Panc1 (cell line): ENCODE measurements around the gene CDKN2B-AS1. TPM values are rescaled to one million over a fixed set of nuclear protein-coding genes. Genes with fewer than 3 reads are reported as not detected.

Experiments used
- ATAC-seq: fragments of 200-7000 bp; cut with Tn5 transposase; 2 replicates; pipeline ENCODE4 v1.9.1; 2020; ENCODE audit warnings: mild to moderate bottlenecking, moderate library complexity
- BruUV-seq: library from RNA; stranded (reverse); fragments of 400-500 nt; replicated peaks from 2 replicates; lab custom pipeline; 2021; lab: Mats Ljungman, UMichigan
- CTCF ChIA-PET: fragments of 300-600 bp; sonication (Branson Sonifier 250); formaldehyde crosslinking; loops from one replicate; lab custom pipeline; 2022; ENCODE audit warnings: antibody characterized with exemption; lab: Charles Lee
- POLR2A ChIA-PET: fragments of 300-600 bp; sonication (Branson Sonifier 250); formaldehyde crosslinking; loops from one replicate; lab custom pipeline; 2022; ENCODE audit warnings: antibody characterized with exemption; lab: Charles Lee
- DNase-seq: peaks from one replicate; pipeline ENCODE4 v3.0.0-alpha.2; 2010; ENCODE audit warnings: low read depth, low spot score
- H3K27ac ChIP-seq: 2 replicates; pipeline ENCODE4 v1.5.1; 2011; ENCODE audit warnings: mild to moderate bottlenecking, low read length, inconsistent platforms
- H3K27me3 ChIP-seq: fragments of 200-500 bp; sonication (Bioruptor generic); 2 replicates; pipeline ENCODE4 v1.6.0; 2014; ENCODE audit warnings: low read length, inconsistent platforms; ENCODE audit not compliant: control insufficient read depth, insufficient read depth
- H3K36me3 ChIP-seq: fragments of 200-500 bp; sonication (Bioruptor generic); 2 replicates; pipeline ENCODE4 v1.5.1; 2014; ENCODE audit warnings: inconsistent platforms, mild to moderate bottlenecking, low read length, moderate library complexity; ENCODE audit not compliant: control insufficient read depth, insufficient read depth
- H3K4me1 ChIP-seq: 2 replicates; pipeline ENCODE4 v1.5.1; 2011; ENCODE audit warnings: inconsistent platforms, mild to moderate bottlenecking, low read length, moderate library complexity; ENCODE audit not compliant: control insufficient read depth, insufficient read depth
- H3K4me3 ChIP-seq, 2 experiments: 2 replicates each; pipeline ENCODE4 v1.5.1; 2011 to 2012; ENCODE audit warnings: low read depth in 2 of 2, low read length in 2 of 2, mild to moderate bottlenecking in 2 of 2, inconsistent platforms in 1 of 2, moderate library complexity in 1 of 2
- H3K9me3 ChIP-seq: fragments of 200-500 bp; sonication (Bioruptor generic); 2 replicates; pipeline ENCODE4 v1.5.1; 2014; ENCODE audit warnings: low read depth, mild to moderate bottlenecking, inconsistent platforms, low read length, moderate library complexity; ENCODE audit not compliant: control insufficient read depth, insufficient read depth
- POLR2AphosphoS5 ChIP-seq: IDR thresholded peaks from 2 replicates; pipeline ENCODE4 v1.6.1; 2012; ENCODE audit warnings: mild to moderate bottlenecking, low read depth, low read length, moderate library complexity
- SIN3A ChIP-seq: IDR thresholded peaks from 2 replicates; pipeline ENCODE4 v1.6.1; 2012; ENCODE audit warnings: low read depth, mild to moderate bottlenecking, low read length, moderate library complexity, borderline replicate concordance; ENCODE audit not compliant: insufficient read depth
- TCF7L2 ChIP-seq: IDR thresholded peaks from 2 replicates; pipeline ENCODE4 v1.6.1; 2011; ENCODE audit warnings: mild to moderate bottlenecking, low read depth, low read length, inconsistent platforms
- in situ Hi-C: cut with HindIII; loops from 2 replicates; pipeline ENCODE4 v1.10.0; 2016; ENCODE audit warnings: low sequenced_read_pairs, low pct_unique_long_range_greater_than_20kb
- intact Hi-C: fragments of 100-400 bp; cut with micrococcal nuclease; formaldehyde crosslinking; loops from one replicate; pipeline ENCODE4 v1.10.0; 2022; ENCODE audit not compliant: unreplicated experiment
- total RNA-seq: library from RNA; stranded (reverse); gene quantifications from one replicate; pipeline ENCODE4 v1.2.1, GENCODE V29; 2021; ENCODE audit not compliant: unreplicated experiment
- TF ChIP-seq, protein P1 (sequence below): fragments of 450-650 bp; IDR thresholded peaks from 2 replicates; pipeline ENCODE4 v1.5.1; 2017; ENCODE audit warnings: mild to moderate bottlenecking
- TF ChIP-seq, protein P2 (sequence below), 2 experiments: IDR thresholded peaks; 2 replicates each; pipeline ENCODE4 v1.6.1; 2011 to 2012; ENCODE audit warnings: low read depth in 2 of 2, control low read depth in 1 of 2, low read length in 1 of 2, mild to moderate bottlenecking in 1 of 2, moderate library complexity in 1 of 2; ENCODE audit not compliant: insufficient read depth in 1 of 2

Gene CDKN2B-AS1
- total RNA-seq, 1 experiment from 2014 or later: not detected

DNA sequence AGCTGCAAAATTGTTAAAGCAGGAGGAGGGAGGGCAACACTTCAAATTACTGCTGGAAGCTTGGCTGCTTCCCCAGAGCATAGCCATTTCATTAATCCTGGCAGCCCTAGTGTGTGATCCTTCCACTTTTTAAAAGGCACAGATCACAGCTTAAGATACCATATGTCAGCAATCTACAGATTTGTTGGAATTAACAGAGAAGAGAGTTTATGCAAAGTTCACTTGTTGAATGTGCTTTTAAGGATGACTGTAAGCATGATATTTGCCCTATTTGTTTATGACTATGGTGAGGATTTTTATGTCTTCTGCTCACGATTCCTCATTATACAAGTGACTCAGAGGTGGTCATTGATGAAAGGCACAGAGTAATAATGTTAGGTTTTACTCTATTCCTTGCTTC is 170.6 kb downstream of the CDKN2B-AS1 start:
- H3K27ac ChIP-seq: no peak overlapping the region
- H3K9me3 ChIP-seq: no peaks in the 10 kb centered on the region
- no peaks in the 10 kb centered on the region for H3K4me1 ChIP-seq
- no peak overlapping the region for H3K4me3 ChIP-seq
- CTCF ChIA-PET: no interaction called here
- intact Hi-C loops: no loop called here
- in situ Hi-C loops: no loop called here
- BruUV-seq: no TSS peak
- H3K36me3 ChIP-seq: no peaks in the 10 kb centered on the region
- TF ChIP-seq POLR2AphosphoS5 (no peak), SIN3A (no peak), TCF7L2 (no peak)
- TF ChIP-seq, protein P1, sequence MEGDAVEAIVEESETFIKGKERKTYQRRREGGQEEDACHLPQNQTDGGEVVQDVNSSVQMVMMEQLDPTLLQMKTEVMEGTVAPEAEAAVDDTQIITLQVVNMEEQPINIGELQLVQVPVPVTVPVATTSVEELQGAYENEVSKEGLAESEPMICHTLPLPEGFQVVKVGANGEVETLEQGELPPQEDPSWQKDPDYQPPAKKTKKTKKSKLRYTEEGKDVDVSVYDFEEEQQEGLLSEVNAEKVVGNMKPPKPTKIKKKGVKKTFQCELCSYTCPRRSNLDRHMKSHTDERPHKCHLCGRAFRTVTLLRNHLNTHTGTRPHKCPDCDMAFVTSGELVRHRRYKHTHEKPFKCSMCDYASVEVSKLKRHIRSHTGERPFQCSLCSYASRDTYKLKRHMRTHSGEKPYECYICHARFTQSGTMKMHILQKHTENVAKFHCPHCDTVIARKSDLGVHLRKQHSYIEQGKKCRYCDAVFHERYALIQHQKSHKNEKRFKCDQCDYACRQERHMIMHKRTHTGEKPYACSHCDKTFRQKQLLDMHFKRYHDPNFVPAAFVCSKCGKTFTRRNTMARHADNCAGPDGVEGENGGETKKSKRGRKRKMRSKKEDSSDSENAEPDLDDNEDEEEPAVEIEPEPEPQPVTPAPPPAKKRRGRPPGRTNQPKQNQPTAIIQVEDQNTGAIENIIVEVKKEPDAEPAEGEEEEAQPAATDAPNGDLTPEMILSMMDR: no peak
- TF ChIP-seq, protein P2, sequence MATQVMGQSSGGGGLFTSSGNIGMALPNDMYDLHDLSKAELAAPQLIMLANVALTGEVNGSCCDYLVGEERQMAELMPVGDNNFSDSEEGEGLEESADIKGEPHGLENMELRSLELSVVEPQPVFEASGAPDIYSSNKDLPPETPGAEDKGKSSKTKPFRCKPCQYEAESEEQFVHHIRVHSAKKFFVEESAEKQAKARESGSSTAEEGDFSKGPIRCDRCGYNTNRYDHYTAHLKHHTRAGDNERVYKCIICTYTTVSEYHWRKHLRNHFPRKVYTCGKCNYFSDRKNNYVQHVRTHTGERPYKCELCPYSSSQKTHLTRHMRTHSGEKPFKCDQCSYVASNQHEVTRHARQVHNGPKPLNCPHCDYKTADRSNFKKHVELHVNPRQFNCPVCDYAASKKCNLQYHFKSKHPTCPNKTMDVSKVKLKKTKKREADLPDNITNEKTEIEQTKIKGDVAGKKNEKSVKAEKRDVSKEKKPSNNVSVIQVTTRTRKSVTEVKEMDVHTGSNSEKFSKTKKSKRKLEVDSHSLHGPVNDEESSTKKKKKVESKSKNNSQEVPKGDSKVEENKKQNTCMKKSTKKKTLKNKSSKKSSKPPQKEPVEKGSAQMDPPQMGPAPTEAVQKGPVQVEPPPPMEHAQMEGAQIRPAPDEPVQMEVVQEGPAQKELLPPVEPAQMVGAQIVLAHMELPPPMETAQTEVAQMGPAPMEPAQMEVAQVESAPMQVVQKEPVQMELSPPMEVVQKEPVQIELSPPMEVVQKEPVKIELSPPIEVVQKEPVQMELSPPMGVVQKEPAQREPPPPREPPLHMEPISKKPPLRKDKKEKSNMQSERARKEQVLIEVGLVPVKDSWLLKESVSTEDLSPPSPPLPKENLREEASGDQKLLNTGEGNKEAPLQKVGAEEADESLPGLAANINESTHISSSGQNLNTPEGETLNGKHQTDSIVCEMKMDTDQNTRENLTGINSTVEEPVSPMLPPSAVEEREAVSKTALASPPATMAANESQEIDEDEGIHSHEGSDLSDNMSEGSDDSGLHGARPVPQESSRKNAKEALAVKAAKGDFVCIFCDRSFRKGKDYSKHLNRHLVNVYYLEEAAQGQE (IDR thresholded peaks at IDR 0.05; ENCODE audit: insufficient read depth in 1 of 2, low read depth in 2 of 2, low read length in 1 of 2): no peak
- DNase-seq: no peak
- ATAC-seq: no peak
- no peaks in the 10 kb centered on the region for H3K27me3 ChIP-seq
- POLR2A ChIA-PET: no interaction called here

DNA sequence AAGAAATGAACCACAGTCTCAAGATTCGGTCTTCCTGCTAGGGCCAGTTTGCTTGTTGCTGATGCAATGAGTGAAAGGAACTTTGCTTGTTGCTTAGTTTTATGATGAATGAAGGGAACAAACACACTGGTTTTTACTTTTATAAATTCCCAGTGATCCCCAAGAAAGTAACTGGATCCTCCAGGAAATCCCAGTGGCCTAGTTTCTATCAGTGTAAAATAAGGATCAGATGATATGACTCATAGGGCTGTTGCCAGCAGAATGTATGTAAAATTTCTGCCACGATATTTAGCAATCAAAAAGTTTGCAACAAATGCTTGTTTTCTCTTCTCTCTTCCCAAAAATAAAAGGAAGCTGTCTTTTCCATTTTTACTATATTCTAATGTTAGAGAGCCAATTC is 174.7 kb downstream of the CDKN2B-AS1 start:
- POLR2A ChIA-PET: no interaction called here
- TF ChIP-seq, protein P2 (IDR thresholded peaks at IDR 0.05; ENCODE audit: insufficient read depth in 1 of 2, low read depth in 2 of 2, low read length in 1 of 2): no peak
- TF ChIP-seq TCF7L2 (no peak), POLR2AphosphoS5 (no peak), SIN3A (no peak)
- TF ChIP-seq, protein P1: no peak
- H3K4me3 ChIP-seq: no peak overlapping the region
- no peak for ATAC-seq
- H3K9me3 ChIP-seq: no peaks in the 10 kb centered on the region
- DNase-seq: no peak
- in situ Hi-C loops (no loop called here), intact Hi-C loops (no loop called here)
- no peaks in the 10 kb centered on the region for H3K36me3 ChIP-seq
- H3K27ac ChIP-seq: no peak overlapping the region
- H3K27me3 ChIP-seq: no peaks in the 10 kb centered on the region
- CTCF ChIA-PET: no interaction called here
- BruUV-seq: no TSS peak
- no peaks in the 10 kb centered on the region for H3K4me1 ChIP-seq
